GM19239 (cell line): Measurements from ENCODE around the gene TBC1D32.
"Not testable (repeated sequence)": the region's sequence is repeated elsewhere in the genome, so short reads cannot be mapped to it uniquely, and the experiment has no call there.

Experiments used
- DNase-seq: peaks from one replicate; pipeline ENCODE4 v3.0.0; 2011; ENCODE audit warnings: low spot score; ENCODE audit not compliant: insufficient read length
- FAIRE-seq: peaks from 2 replicates; lab custom pipeline; 2011; peaks lifted over from hg19 to GRCh38; lab: Jason Lieb, UNC

TBC1D32 gene

GRCh38 chr6:121223930-121224329 lies 110.3 kb downstream of the TBC1D32 start:
- FAIRE-seq: no peak
- no peak for DNase-seq

- no peak for FAIRE-seq
- DNase-seq: no peak
Observed at GRCh38 chr6:121223212-121223611, 111.1 kb downstream of the TBC1D32 start.

- DNase-seq: no peak
- no peak for FAIRE-seq
Observed at GRCh38 chr6:121222656-121223055, 111.6 kb downstream of the TBC1D32 start.

- DNase-seq: no peak
- no peak for FAIRE-seq
Observed at GRCh38 chr6:121216928-121217327, 117.4 kb downstream of the TBC1D32 start.

- not testable (repeated sequence) for DNase-seq, FAIRE-seq
Observed at GRCh38 chr6:121213341-121213740, 120.9 kb downstream of the TBC1D32 start.

GRCh38 chr6:121210943-121211342 lies 123.3 kb downstream of the TBC1D32 start:
- FAIRE-seq (no peak), DNase-seq (no peak)

GRCh38 chr6:121205569-121205968 lies 128.7 kb downstream of the TBC1D32 start:
- FAIRE-seq: no peak
- no peak for DNase-seq

GRCh38 chr6:121201105-121201504 lies 133.2 kb downstream of the TBC1D32 start:
- no peak for DNase-seq
- FAIRE-seq: no peak

GRCh38 chr6:121196042-121196441 lies 138.2 kb downstream of the TBC1D32 start:
- FAIRE-seq, DNase-seq: not testable (repeated sequence)

- no peak for FAIRE-seq
Observed at GRCh38 chr6:121190122-121190521, 144.2 kb downstream of the TBC1D32 start.

GRCh38 chr6:121188356-121188755 lies 145.9 kb downstream of the TBC1D32 start:
- no peak for FAIRE-seq

More at GRCh38 chr6:121190122-121190521, 144.2 kb downstream of the TBC1D32 start:
- no peak for DNase-seq

GRCh38 chr6:121187833-121188200 lies 146.5 kb downstream of the TBC1D32 start:
- no peak for FAIRE-seq
- DNase-seq: no peak

More at GRCh38 chr6:121188356-121188755, 145.9 kb downstream of the TBC1D32 start:
- DNase-seq: no peak

GRCh38 chr6:121187200-121187832 lies 147.0 kb downstream of the TBC1D32 start:
- no peak for DNase-seq
- FAIRE-seq: no peak

- DNase-seq (no peak), FAIRE-seq (no peak)
Observed at GRCh38 chr6:121183742-121184141, 150.5 kb downstream of the TBC1D32 start.

- DNase-seq (no peak), FAIRE-seq (no peak)
Observed at GRCh38 chr6:121175827-121176226, 158.5 kb downstream of the TBC1D32 start.

GRCh38 chr6:121172451-121172850 lies 161.8 kb downstream of the TBC1D32 start:
- DNase-seq, FAIRE-seq: not testable (repeated sequence)

- no peak for FAIRE-seq
Observed at GRCh38 chr6:121171879-121172278, 162.4 kb downstream of the TBC1D32 start.

GRCh38 chr6:121161886-121162285 lies 172.4 kb downstream of the TBC1D32 start:
- FAIRE-seq (no peak), DNase-seq (no peak)

More at GRCh38 chr6:121171879-121172278, 162.4 kb downstream of the TBC1D32 start:
- no peak for DNase-seq

GRCh38 chr6:121160276-121160675 lies 174.0 kb downstream of the TBC1D32 start:
- FAIRE-seq (no peak), DNase-seq (no peak)

- DNase-seq (no peak), FAIRE-seq (no peak)
Observed at GRCh38 chr6:121158891-121159290, 175.4 kb downstream of the TBC1D32 start.

- no peak for FAIRE-seq
- DNase-seq: no peak
Observed at GRCh38 chr6:121158438-121158837, 175.8 kb downstream of the TBC1D32 start.

- FAIRE-seq (no peak), DNase-seq (no peak)
Observed at GRCh38 chr6:121157906-121158305, 176.4 kb downstream of the TBC1D32 start.
